Calu3 (cell line): Measurements from ENCODE around the gene CACNA1C. TPM values are rescaled to one million over a fixed set of nuclear protein-coding genes. Genes with fewer than 3 reads are reported as not detected.

Source experiments
- BruUV-seq: library from RNA; stranded (reverse); fragments of 400-500 nt; replicated peaks from 2 replicates; lab custom pipeline; 2021; lab: Mats Ljungman, UMichigan
- CTCF ChIA-PET: fragments of 300-600 bp; sonication (Branson Sonifier 250); formaldehyde crosslinking; loops from one replicate; lab custom pipeline; 2022; ENCODE audit warnings: antibody characterized with exemption; lab: Charles Lee
- DNase-seq: peaks from one replicate; pipeline ENCODE4 v3.0.0; 2022
- H3K27ac Mint-ChIP-seq: one replicate; pipeline ENCODE4 v1.8.0; 2022; ENCODE audit warnings: mixed read lengths; ENCODE audit not compliant: unreplicated experiment
- H3K27me3 Mint-ChIP-seq: one replicate; pipeline ENCODE4 v1.8.0; 2022; ENCODE audit warnings: mixed read lengths; ENCODE audit not compliant: unreplicated experiment
- H3K36me3 Mint-ChIP-seq: one replicate; pipeline ENCODE4 v1.8.0; 2022; ENCODE audit warnings: mild to moderate bottlenecking, moderate library complexity, mixed read lengths; ENCODE audit not compliant: insufficient read depth, unreplicated experiment
- H3K4me1 Mint-ChIP-seq: one replicate; pipeline ENCODE4 v1.8.0; 2022; ENCODE audit warnings: mild to moderate bottlenecking, low read depth, mixed read lengths; ENCODE audit not compliant: unreplicated experiment
- H3K4me3 Mint-ChIP-seq: one replicate; pipeline ENCODE4 v1.8.0; 2022; ENCODE audit warnings: mild to moderate bottlenecking, low read depth, moderate library complexity, mixed read lengths; ENCODE audit not compliant: unreplicated experiment
- H3K9me3 Mint-ChIP-seq: one replicate; pipeline ENCODE4 v1.8.0; 2022; ENCODE audit warnings: low read depth, mixed read lengths; ENCODE audit not compliant: unreplicated experiment
- CTCF ChIP-seq: fragments of 200-600 bp; IDR thresholded peaks from one replicate; pipeline ENCODE4 v1.8.0; 2022; ENCODE audit warnings: antibody characterized with exemption; ENCODE audit not compliant: unreplicated experiment
- intact Hi-C: fragments of 100-400 bp; cut with micrococcal nuclease; formaldehyde crosslinking; loops from one replicate; pipeline ENCODE4 v1.10.0; 2022; ENCODE audit not compliant: unreplicated experiment
- total RNA-seq: library from RNA; stranded (reverse); gene quantifications from 2 replicates; pipeline ENCODE4 v1.2.3, GENCODE V29; 2022

Gene CACNA1C
- total RNA-seq, 1 experiment from 2014 or later = not detected

GRCh38 chr12:2047752-2048151, 5.0 kb upstream of the CACNA1C start:
- Mint-ChIP-seq H3K9me3 (no peaks in the 10 kb centered on the region), H3K4me3 (no peak overlapping the region), H3K36me3 (no peaks in the 10 kb centered on the region), H3K4me1 (no peaks in the 10 kb centered on the region), H3K27me3 (peaks cover 90% of the 10 kb centered on the region), H3K27ac (no peak overlapping the region)
- CTCF ChIA-PET = no interaction called here
- no TSS peak for BruUV-seq
- no peak for TF ChIP-seq CTCF
- no peak for DNase-seq
- intact Hi-C loops = no loop called here

GRCh38 chr12:2049604-2050540, 2.9 kb upstream of the CACNA1C start:
- no peak for TF ChIP-seq CTCF
- no peak for DNase-seq
- Mint-ChIP-seq H3K27ac (no peak overlapping the region), H3K36me3 (no peaks in the 10 kb centered on the region), H3K4me1 (no peaks in the 10 kb centered on the region), H3K4me3 (no peak overlapping the region), H3K9me3 (no peaks in the 10 kb centered on the region), H3K27me3 (peaks cover 98% of the 10 kb centered on the region)
- intact Hi-C loops = no loop called here
- CTCF ChIA-PET = interaction anchor here (0.5 kb wide), 1 partner anchor 379 kb away, joined by 4 read pairs; no protein-coding TSS in a partner anchor
- BruUV-seq = no TSS peak

GRCh38 chr12:2051700-2052621, 826 bp upstream of the CACNA1C start:
- Mint-ChIP-seq H3K4me1 (no peaks in the 10 kb centered on the region), H3K9me3 (no peaks in the 10 kb centered on the region), H3K27ac (no peak overlapping the region), H3K36me3 (no peaks in the 10 kb centered on the region), H3K4me3 (peak overlapping the region; percentile 30), H3K27me3 (peaks cover 99% of the 10 kb centered on the region)
- CTCF ChIA-PET = interaction anchor here (0.6 kb wide), 1 partner anchor 606 kb away, joined by 3 read pairs; no protein-coding TSS in a partner anchor
- BruUV-seq = no TSS peak
- intact Hi-C loops = no loop called here
- TF ChIP-seq CTCF = no peak
- no peak for DNase-seq

GRCh38 chr12:2053691-2054090, 904 bp downstream of the CACNA1C start:
- TF ChIP-seq CTCF = no peak
- no peaks in the 10 kb centered on the region for H3K9me3 Mint-ChIP-seq
- BruUV-seq = no TSS peak
- CTCF ChIA-PET = no interaction called here
- intact Hi-C loops = no loop called here
- no peak overlapping the region for H3K27ac Mint-ChIP-seq
- H3K4me1 Mint-ChIP-seq = no peaks in the 10 kb centered on the region
- H3K4me3 Mint-ChIP-seq = no peak overlapping the region
- H3K36me3 Mint-ChIP-seq = no peaks in the 10 kb centered on the region
- no peak for DNase-seq
- H3K27me3 Mint-ChIP-seq = peaks cover 99% of the 10 kb centered on the region
